K562 (cell line): ENCODE data around the gene COL5A3. TPM values are rescaled to one million over a fixed set of nuclear protein-coding genes. Genes with fewer than 3 reads are reported as not detected.

Experiments
- E2F3 ChIP-seq: fragments of 250-450 bp; sonication (Bioruptor Pico); IDR thresholded peaks from 2 replicates; pipeline ENCODE4 v1.4.0; 2020; ENCODE audit warnings: mild to moderate bottlenecking
- GATAD2A ChIP-seq: fragments of 450-650 bp; IDR thresholded peaks from 2 replicates; pipeline ENCODE4 v1.6.1; 2017
- JUND ChIP-seq, 2 experiments: IDR thresholded peaks; 2 replicates in 1 of 2; 3 replicates in 1 of 2; pipeline ENCODE4 v1.6.1; 2011; ENCODE audit warnings: borderline replicate concordance in 2 of 2, low read depth in 2 of 2, low read length in 2 of 2, improper control_type of control experiment in 1 of 2, missing biosample characterization in 1 of 2, missing genetic modification characterization in 1 of 2, missing genetic modification reagents in 1 of 2
- KLF16 ChIP-seq: IDR thresholded peaks from 2 replicates; pipeline ENCODE4 v1.6.1; 2016; ENCODE audit warnings: antibody characterized with exemption
- MTA2 ChIP-seq: fragments of 450-650 bp; IDR thresholded peaks from 2 replicates; pipeline ENCODE4 v1.6.1; 2016; ENCODE audit warnings: low read depth
- NFRKB ChIP-seq: fragments of 450-650 bp; IDR thresholded peaks from 2 replicates; pipeline ENCODE4 v1.6.1; 2016; ENCODE audit warnings: low read depth
- RAD51 ChIP-seq: fragments of 450-650 bp; IDR thresholded peaks from 2 replicates; pipeline ENCODE4 v1.7.1; 2016; ENCODE audit warnings: low read depth, mild to moderate bottlenecking, borderline replicate concordance
- RUNX1 ChIP-seq: sonication (generic); IDR thresholded peaks from 2 replicates; pipeline ENCODE4 v1.6.1; 2016; ENCODE audit warnings: antibody characterized with exemption, low read depth
- STAT5A ChIP-seq: IDR thresholded peaks from 2 replicates; pipeline ENCODE4 v1.6.1; 2012; ENCODE audit warnings: low read length, inconsistent platforms, borderline replicate concordance
- ZKSCAN3 ChIP-seq: fragments of 250-450 bp; sonication (Bioruptor Pico); IDR thresholded peaks from 2 replicates; pipeline ENCODE4 v1.4.0; 2020
- ZNF263 ChIP-seq: sonication (generic); formaldehyde crosslinking; IDR thresholded peaks from 2 replicates; pipeline ENCODE4 v1.8.0; 2022; ENCODE audit warnings: mild to moderate bottlenecking, missing genetic modification reagents, borderline replicate concordance
- ZNF507 ChIP-seq: conservative IDR thresholded peaks from 2 replicates; pipeline ENCODE4 v1.6.1; 2017; ENCODE audit warnings: missing genetic modification characterization, missing compliant biosample characterization
- ZNF586 ChIP-seq: fragments of 450-650 bp; formaldehyde crosslinking; conservative IDR thresholded peaks from 2 replicates; pipeline ENCODE4 v1.4.0; 2020; ENCODE audit warnings: mild to moderate bottlenecking, moderate library complexity
- polyA plus RNA-seq, 8 experiments: library from polyadenylated mRNA; depleted of rRNA in 4 of 8; stranded (reverse) in 5 of 8; unstranded in 3 of 8; fragments of >200 nt; fragmentation: Nextera tagmentation in 2 of 8; fragmentation: Illumina TruSeq in 1 of 8; extraction: Ambion mirVana in 2 of 8; extraction: Trizol in 1 of 8; gene quantifications; 2 replicates each; pipeline versions ENCODE4 v1.2.1 to v1.2.3, GENCODE V29; 2011 to 2014; ENCODE audit warnings: inconsistent platforms in 1 of 8, missing spikeins in 1 of 8
- total RNA-seq, 7 experiments: library from RNA; depleted of rRNA in 6 of 7; stranded (reverse); fragments of >200 nt in 6 of 7; fragmentation: Illumina TruSeq in 2 of 7; extraction: Trizol in 2 of 7; gene quantifications; 2 replicates each; pipeline versions ENCODE4 v1.2.1 to v1.2.3, GENCODE V29; 2011 to 2021; ENCODE audit warnings: low replicate concordance in 1 of 7
- TF ChIP-seq, protein P1 (sequence below): fragments of 450-650 bp; IDR thresholded peaks from 2 replicates; pipeline ENCODE4 v1.6.1; 2017; ENCODE audit warnings: antibody characterized with exemption
- TF ChIP-seq, protein P2 (sequence below), 2 experiments: fragments of 450-650 bp; IDR thresholded peaks; 2 replicates each; pipeline ENCODE4 v1.6.1; 2018; ENCODE audit warnings: mild to moderate bottlenecking in 2 of 2, low read depth in 1 of 2; ENCODE audit not compliant: partially characterized antibody in 2 of 2
- TF ChIP-seq, protein P3 (sequence below): fragments of 250-450 bp; sonication (Bioruptor Pico); IDR thresholded peaks from 2 replicates; pipeline ENCODE4 v1.4.0; 2020; ENCODE audit warnings: mild to moderate bottlenecking
- TF ChIP-seq, protein P4 (sequence below): fragments of 250-450 bp; sonication (Bioruptor Pico); IDR thresholded peaks from 2 replicates; pipeline ENCODE4 v1.8.0; 2022; ENCODE audit warnings: inconsistent platforms, mild to moderate bottlenecking, moderate library complexity, borderline replicate concordance
- TF ChIP-seq, protein P5 (sequence below): fragments of 450-650 bp; IDR thresholded peaks from 2 replicates; pipeline ENCODE4 v1.6.1; 2016; ENCODE audit warnings: low read depth, mild to moderate bottlenecking, moderate library complexity

COL5A3 gene
- total and polyA plus RNA-seq, 9 of the 15 experiments (the other 6 are each of a cell fraction or from before 2014, with no cell fraction given), result 0.01 to 0.02 TPM; not detected in 7

DNA sequence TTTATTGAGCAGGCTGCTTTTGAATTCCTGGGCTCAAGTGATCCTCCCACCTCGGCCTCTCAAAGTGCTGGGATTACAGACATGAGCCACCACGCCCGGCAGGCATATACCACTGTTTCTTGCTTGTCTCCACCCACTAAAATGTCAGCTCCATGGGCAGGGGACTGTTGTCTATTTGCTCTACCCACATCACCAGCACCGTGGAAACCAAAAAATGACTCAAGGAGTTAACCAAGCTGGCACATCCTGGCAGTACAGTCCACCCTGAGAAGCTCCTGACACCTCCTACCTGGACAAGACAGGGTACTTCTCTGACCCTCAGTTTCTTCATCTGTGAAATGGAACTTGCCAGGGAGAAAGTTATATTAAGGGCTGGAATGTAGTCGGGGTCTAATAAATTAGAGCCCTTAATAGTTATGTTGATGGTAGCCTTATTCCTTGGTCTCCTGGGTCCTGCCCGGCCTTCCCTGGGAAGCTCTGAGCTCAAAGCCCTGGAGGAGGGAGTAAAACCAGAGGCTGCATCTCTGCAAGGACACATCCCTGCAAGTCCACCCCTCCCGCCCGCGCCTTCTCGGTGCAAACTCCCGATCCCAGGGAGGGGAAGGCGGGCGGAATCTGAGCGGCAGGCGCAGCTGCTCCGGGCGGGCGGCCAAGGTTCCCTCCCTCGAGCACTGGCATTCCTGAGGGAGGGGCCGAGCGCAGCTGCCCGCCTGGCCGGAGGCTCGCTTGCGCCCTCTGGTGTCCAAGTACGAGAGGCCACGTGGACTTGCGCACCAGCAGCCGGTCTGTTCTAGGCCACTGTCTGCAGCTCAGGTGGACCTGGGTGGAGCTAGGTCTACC is 17.1 kb upstream of the COL5A3 start (continued):
- no peak for TF ChIP-seq GATAD2A
- no peak for TF ChIP-seq E2F3 (CRISPR knock-in tag)
- peak; percentile 60; the same call in 1 of the 2 replicates for TF ChIP-seq RAD51
- peak; percentile 48; the same call in 1 of the 2 replicates for TF ChIP-seq RUNX1
- no peak for TF ChIP-seq NFRKB
- TF ChIP-seq, protein P1, sequence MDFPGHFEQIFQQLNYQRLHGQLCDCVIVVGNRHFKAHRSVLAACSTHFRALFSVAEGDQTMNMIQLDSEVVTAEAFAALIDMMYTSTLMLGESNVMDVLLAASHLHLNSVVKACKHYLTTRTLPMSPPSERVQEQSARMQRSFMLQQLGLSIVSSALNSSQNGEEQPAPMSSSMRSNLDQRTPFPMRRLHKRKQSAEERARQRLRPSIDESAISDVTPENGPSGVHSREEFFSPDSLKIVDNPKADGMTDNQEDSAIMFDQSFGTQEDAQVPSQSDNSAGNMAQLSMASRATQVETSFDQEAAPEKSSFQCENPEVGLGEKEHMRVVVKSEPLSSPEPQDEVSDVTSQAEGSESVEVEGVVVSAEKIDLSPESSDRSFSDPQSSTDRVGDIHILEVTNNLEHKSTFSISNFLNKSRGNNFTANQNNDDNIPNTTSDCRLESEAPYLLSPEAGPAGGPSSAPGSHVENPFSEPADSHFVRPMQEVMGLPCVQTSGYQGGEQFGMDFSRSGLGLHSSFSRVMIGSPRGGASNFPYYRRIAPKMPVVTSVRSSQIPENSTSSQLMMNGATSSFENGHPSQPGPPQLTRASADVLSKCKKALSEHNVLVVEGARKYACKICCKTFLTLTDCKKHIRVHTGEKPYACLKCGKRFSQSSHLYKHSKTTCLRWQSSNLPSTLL, result no peak
- TF ChIP-seq ZNF586 (CRISPR knock-in tag), result no peak
- TF ChIP-seq, protein P2, sequence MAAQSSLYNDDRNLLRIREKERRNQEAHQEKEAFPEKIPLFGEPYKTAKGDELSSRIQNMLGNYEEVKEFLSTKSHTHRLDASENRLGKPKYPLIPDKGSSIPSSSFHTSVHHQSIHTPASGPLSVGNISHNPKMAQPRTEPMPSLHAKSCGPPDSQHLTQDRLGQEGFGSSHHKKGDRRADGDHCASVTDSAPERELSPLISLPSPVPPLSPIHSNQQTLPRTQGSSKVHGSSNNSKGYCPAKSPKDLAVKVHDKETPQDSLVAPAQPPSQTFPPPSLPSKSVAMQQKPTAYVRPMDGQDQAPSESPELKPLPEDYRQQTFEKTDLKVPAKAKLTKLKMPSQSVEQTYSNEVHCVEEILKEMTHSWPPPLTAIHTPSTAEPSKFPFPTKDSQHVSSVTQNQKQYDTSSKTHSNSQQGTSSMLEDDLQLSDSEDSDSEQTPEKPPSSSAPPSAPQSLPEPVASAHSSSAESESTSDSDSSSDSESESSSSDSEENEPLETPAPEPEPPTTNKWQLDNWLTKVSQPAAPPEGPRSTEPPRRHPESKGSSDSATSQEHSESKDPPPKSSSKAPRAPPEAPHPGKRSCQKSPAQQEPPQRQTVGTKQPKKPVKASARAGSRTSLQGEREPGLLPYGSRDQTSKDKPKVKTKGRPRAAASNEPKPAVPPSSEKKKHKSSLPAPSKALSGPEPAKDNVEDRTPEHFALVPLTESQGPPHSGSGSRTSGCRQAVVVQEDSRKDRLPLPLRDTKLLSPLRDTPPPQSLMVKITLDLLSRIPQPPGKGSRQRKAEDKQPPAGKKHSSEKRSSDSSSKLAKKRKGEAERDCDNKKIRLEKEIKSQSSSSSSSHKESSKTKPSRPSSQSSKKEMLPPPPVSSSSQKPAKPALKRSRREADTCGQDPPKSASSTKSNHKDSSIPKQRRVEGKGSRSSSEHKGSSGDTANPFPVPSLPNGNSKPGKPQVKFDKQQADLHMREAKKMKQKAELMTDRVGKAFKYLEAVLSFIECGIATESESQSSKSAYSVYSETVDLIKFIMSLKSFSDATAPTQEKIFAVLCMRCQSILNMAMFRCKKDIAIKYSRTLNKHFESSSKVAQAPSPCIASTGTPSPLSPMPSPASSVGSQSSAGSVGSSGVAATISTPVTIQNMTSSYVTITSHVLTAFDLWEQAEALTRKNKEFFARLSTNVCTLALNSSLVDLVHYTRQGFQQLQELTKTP (IDR thresholded peaks at IDR 0.05; ENCODE audit: low read depth in 1 of 2, partially characterized antibody in 2 of 2), result no peak
- TF ChIP-seq ZNF507 (tag), result no peak
- TF ChIP-seq, protein P3, sequence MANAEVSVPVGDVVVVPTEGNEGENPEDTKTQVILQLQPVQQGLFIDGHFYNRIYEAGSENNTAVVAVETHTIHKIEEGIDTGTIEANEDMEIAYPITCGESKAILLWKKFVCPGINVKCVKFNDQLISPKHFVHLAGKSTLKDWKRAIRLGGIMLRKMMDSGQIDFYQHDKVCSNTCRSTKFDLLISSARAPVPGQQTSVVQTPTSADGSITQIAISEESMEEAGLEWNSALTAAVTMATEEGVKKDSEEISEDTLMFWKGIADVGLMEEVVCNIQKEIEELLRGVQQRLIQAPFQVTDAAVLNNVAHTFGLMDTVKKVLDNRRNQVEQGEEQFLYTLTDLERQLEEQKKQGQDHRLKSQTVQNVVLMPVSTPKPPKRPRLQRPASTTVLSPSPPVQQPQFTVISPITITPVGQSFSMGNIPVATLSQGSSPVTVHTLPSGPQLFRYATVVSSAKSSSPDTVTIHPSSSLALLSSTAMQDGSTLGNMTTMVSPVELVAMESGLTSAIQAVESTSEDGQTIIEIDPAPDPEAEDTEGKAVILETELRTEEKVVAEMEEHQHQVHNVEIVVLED, result no peak
- TF ChIP-seq STAT5A, result no peak
- no peak for TF ChIP-seq ZKSCAN3 (CRISPR knock-in tag)
- TF ChIP-seq, protein P4, sequence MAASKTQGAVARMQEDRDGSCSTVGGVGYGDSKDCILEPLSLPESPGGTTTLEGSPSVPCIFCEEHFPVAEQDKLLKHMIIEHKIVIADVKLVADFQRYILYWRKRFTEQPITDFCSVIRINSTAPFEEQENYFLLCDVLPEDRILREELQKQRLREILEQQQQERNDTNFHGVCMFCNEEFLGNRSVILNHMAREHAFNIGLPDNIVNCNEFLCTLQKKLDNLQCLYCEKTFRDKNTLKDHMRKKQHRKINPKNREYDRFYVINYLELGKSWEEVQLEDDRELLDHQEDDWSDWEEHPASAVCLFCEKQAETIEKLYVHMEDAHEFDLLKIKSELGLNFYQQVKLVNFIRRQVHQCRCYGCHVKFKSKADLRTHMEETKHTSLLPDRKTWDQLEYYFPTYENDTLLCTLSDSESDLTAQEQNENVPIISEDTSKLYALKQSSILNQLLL (CRISPR knock-in tag), result no peak
- TF ChIP-seq ZNF263 (CRISPR knock-in tag), result peak; percentile 69; the same call in 1 of the 2 replicates
- TF ChIP-seq MTA2, result no peak
- TF ChIP-seq, protein P5, sequence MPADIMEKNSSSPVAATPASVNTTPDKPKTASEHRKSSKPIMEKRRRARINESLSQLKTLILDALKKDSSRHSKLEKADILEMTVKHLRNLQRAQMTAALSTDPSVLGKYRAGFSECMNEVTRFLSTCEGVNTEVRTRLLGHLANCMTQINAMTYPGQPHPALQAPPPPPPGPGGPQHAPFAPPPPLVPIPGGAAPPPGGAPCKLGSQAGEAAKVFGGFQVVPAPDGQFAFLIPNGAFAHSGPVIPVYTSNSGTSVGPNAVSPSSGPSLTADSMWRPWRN, result no peak
- TF ChIP-seq JUND (IDR thresholded peaks at IDR 0.05; ENCODE audit: borderline replicate concordance, low read depth, low read length), result peak; percentile 69
- peak; percentile 38; the same call in 1 of the 3 replicates for TF ChIP-seq JUND (tag; IDR thresholded peaks at IDR 0.05; ENCODE audit: borderline replicate concordance, low read depth, low read length)
- peak; percentile 74 for TF ChIP-seq KLF16
